Omental fat pad (tissue), 4 donors: ENCODE results near the gene NPSR1. TPM values are rescaled to one million over a fixed set of nuclear protein-coding genes. Genes with fewer than 3 reads are reported as not detected.

Experiments used
- ATAC-seq: fragments of 150-250 bp; one replicate; pipeline ENCODE4 v1.9.1; 2016; ENCODE audit warnings: mild to moderate bottlenecking, moderate library complexity; ENCODE audit not compliant: low FRiP score
- DNase-seq: peaks from one replicate; pipeline ENCODE4 v3.0.0-alpha.2; 2019; ENCODE audit warnings: low spot score
- total RNA-seq, 4 donors: library from RNA; depleted of rRNA; stranded (reverse); fragments of >200 nt; gene quantifications; one replicate each; pipeline ENCODE4 v1.1.0, GENCODE V29; 2016
- TF ChIP-seq, protein P1 (sequence below), 3 donors: fragments of 450-650 bp; IDR thresholded peaks; one replicate each; pipeline ENCODE4 v1.5.1; 2016 to 2017; ENCODE audit warnings: antibody characterized with exemption in 3 of 3, mild to moderate bottlenecking in 3 of 3, moderate library complexity in 2 of 3

The NPSR1 gene
- total RNA-seq, 4 donors from 2014 or later: not detected

GRCh38 chr7:34841326-34841725 is 183.3 kb downstream of the NPSR1 start:
- DNase-seq (no peak), ATAC-seq (no peak)
- TF ChIP-seq, protein P1, sequence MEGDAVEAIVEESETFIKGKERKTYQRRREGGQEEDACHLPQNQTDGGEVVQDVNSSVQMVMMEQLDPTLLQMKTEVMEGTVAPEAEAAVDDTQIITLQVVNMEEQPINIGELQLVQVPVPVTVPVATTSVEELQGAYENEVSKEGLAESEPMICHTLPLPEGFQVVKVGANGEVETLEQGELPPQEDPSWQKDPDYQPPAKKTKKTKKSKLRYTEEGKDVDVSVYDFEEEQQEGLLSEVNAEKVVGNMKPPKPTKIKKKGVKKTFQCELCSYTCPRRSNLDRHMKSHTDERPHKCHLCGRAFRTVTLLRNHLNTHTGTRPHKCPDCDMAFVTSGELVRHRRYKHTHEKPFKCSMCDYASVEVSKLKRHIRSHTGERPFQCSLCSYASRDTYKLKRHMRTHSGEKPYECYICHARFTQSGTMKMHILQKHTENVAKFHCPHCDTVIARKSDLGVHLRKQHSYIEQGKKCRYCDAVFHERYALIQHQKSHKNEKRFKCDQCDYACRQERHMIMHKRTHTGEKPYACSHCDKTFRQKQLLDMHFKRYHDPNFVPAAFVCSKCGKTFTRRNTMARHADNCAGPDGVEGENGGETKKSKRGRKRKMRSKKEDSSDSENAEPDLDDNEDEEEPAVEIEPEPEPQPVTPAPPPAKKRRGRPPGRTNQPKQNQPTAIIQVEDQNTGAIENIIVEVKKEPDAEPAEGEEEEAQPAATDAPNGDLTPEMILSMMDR (IDR thresholded peaks at IDR 0.05): no peak

DNA sequence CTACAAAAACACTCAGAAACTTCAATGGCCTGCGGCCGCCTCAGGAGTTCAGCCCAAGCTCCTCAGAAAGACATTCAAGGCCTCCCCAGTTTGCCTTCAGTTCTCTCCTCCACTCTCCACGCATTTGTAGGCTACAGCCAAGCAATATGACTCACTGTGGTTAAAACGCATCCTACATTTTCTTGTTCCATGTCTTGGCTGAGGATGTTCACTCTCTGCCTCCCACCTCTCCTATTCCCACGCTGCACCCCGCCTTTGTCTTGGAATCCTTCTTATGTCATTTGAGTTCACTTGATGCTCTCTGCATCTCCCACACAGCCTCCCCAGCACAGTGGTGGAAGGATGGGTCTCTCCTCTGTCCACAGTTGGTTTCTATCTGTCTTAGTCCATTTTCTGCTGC is 184.8 kb downstream of the NPSR1 start:
- no peak for ATAC-seq
- DNase-seq: no peak
- TF ChIP-seq, protein P1 (IDR thresholded peaks at IDR 0.05): no peak

DNA sequence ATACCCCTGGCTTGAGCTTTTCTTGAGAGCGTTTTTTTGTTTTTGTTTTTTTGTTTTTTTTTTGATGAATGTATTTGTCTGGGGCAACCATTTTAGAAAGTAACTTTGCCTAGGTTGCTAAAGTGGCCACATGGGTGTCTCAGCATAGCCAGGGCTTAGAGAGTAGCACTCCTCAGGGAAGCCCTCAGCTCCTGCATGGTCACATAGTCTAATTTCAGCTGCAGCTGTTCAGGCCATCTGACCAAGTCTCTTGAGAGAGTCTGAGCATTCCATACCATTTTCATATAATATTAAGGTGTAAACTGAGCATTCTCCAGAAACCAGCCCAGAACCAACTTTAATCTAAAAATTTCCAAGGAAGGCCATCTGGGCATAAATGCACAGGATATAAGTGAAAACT is 186.4 kb downstream of the NPSR1 start:
- DNase-seq (no peak), ATAC-seq (no peak)
- TF ChIP-seq, protein P1 (IDR thresholded peaks at IDR 0.05): no peak

DNA sequence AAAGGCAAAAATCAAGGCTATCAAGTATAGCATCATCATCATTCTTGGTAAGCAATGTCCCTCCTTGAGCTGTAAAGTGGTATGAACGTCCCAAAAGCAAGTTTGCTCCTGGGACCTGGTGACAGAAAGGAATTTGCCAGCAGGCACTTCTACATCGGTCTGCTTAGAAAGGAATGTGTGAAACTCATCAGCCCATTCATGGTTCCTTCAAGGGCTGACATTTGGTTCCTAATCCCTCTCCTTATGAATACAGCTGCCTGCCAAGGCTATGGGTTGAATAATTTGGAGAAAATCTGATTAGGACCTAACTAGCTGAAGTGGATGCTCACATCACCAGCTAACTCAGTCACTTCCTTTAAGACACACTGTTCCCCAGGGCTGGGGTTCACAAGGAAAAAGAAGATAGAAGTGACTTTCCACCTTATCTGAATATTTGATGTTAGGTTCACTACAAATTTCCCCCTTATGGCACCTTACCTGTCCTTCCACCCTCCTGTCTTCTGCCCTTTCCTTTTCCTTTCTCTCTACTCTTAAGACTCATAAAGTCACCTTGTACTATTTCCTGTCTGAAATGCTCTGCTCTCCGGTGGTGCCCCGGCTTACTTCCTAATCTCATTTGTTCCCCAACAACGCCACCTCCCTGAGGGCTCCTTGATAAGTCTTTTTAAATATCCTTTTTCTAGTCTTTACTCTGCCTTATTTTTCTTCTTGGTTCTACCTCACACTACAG is 187.1 kb downstream of the NPSR1 start:
- DNase-seq: no peak

GRCh38 chr7:34845666-34846361 is 187.8 kb downstream of the NPSR1 start:
- TF ChIP-seq, protein P1 (IDR thresholded peaks at IDR 0.05): no peak

More for the DNA sequence above, 187.1 kb downstream of the NPSR1 start:
- no peak for ATAC-seq
- TF ChIP-seq, protein P1 (IDR thresholded peaks at IDR 0.05): no peak

GRCh38 chr7:34846976-34847375 is 189.0 kb downstream of the NPSR1 start:
- DNase-seq (no peak), ATAC-seq (no peak)
- TF ChIP-seq, protein P1 (IDR thresholded peaks at IDR 0.05): no peak

More at GRCh38 chr7:34845666-34846361, 187.8 kb downstream of the NPSR1 start:
- DNase-seq (no peak), ATAC-seq (no peak)
